Measurements from ENCODE around the gene OLFM1.
"Not testable (repeated sequence)": the region's sequence is repeated elsewhere in the genome, so short reads cannot be mapped to it uniquely, and the experiment has no call there.

Gene OLFM1

DNA sequence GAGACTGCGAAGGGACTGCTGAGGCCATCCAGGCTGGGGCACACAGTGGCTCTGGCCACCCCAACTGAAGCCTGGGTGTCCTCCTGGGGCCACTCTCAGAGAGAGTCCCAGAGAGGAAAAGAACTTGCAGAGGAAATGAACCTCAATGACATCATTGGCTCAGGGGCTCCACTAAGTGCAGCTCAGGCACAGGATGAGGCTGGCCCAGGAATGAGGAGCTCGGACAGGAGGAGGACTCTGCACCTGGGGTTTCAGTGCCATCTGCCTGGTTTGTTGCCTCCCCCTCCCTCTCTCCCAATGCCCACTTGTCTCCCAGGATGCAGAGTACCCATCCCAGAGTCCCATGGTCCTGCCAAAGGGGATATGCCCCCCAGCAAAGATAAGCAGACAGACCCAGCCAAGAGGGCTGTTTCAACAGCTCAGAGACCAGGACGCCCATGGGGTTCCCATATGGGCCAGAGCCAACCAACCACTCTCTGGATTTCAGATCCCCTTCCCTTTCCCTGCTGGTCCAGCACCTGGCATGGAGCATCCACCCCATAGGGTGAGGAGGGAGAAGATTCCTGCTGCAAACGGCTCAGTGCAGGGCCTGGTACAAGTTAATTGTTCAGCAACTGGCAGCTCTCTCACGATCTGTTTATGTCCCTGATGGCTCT is 26.9 kb upstream of the OLFM1 start:
- no peak for FAIRE-seq

DNA sequence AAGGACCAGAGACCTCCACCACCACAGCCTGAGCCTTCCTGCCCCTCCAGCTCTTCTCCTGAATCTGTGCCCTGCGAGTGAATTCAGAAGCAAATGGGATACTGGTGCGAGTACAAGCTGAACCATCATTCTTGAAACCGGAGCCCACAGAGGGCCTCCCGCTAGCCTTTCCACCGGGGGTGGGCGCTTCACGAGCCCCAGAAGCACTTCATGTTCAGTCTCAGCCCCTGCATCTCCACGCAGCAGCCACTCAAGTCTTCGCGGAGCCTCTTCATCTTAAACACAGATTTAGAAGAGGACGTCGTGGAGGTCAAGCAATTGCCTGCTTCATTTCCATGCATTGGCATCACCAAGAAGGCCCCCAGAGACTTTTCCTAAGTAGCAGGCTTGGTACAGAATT is 26.0 kb upstream of the OLFM1 start:
- no peak for FAIRE-seq

DNA sequence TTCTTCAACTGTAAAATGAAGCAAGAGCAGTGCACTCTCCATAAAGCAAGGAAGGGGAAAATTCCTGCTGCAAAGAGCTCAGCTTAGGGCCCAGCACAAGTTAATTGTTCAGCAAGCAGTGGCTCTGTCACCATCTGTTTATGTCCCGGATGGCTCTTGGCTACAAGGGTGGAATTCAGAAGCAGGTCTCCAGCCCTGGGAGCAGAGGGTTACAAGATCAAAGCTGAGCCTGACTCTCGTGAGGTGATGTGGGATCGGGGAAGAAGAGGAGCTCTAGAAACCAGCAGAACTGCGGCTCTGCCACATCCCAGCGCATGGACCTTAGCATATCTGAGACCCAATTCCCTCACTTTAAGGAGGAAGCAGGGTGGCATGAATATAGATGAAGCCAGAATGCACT is 25.2 kb upstream of the OLFM1 start:
- FAIRE-seq, result no peak

DNA sequence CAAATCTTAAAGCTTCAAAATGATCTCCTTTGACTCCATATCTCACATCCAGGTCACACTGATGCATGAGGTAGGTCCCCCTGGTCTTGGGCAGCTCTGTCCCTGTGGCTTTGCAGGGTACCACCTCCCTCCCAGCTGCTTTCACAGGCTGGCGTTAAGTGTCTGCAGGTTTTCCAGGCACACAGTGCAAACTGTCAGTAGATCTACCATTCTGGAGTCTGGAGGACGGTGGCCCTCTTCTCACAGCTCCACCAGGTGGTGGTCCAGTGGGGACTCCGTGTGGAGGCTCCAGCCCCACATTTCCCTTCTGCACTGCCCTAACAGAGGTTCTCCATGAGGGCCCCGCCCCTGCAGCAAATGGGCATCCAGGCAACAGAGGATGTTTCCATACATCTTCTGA is 24.0 kb upstream of the OLFM1 start:
- not testable (repeated sequence) for FAIRE-seq

DNA sequence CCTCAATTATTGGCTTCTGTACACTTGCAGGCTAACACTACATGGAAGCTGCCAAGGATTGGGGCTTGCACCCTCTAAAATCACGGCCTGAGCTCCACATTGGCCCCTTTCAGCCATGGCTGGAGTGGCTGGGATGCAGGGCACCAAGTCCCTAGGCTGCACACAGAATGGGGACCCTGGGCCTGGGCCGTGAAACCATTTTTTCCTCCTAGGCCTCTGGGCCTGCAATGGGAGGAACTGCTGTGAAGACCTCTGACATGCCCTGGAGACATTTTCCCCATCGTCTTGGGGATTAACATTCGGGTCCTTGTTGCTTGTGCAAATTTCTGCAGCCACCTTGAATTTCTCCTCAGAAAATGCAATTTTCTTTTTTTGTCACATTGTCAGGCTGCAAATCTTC is 23.6 kb upstream of the OLFM1 start:
- not testable (repeated sequence) for FAIRE-seq

- FAIRE-seq, result no peak
Observed at GRCh38 chr9:135065151-135065550, 22.3 kb upstream of the OLFM1 start.

DNA sequence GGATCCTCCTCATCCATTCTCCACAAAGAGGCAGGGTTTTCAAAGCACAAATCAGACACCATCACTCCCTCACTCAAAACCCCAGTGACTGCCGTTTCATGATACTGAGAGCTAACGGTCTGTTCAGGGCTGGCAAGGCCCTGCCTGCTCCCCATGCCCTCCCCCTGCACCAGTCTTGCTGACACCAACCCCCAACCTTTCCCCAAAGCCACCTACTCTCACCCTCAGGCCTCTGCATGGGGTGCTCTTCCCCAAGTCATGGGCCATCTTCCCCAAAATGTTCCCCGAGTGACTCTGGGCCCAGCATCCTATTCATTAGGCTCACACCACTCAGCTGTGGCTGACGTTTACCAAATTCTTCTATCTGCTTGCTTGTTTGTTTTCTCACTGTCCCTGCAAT is 21.7 kb upstream of the OLFM1 start:
- FAIRE-seq, result no peak

DNA sequence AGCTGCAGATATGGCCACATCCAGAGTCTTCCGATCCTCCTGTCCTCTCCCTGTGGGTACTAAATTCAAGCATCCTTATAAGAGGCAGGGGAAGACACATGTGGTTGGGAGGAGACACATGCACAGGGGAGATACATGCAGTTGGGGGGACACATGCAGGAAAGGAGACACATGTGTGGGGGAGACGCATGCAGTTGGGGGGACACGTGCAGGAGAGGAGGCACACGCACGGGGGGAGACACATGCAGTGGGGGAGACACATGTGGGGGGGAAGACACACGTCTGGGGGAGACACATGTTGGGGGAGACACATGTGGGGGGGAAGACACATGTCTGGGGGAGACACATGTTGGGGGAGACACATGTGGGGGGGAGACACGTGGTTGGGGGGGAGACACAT is 21.2 kb upstream of the OLFM1 start:
- no peak for FAIRE-seq

- no peak for FAIRE-seq
Observed at GRCh38 chr9:135067096-135067710, 20.3 kb upstream of the OLFM1 start.

- FAIRE-seq, result no peak
Observed at GRCh38 chr9:135068776-135069415, 18.6 kb upstream of the OLFM1 start.

DNA sequence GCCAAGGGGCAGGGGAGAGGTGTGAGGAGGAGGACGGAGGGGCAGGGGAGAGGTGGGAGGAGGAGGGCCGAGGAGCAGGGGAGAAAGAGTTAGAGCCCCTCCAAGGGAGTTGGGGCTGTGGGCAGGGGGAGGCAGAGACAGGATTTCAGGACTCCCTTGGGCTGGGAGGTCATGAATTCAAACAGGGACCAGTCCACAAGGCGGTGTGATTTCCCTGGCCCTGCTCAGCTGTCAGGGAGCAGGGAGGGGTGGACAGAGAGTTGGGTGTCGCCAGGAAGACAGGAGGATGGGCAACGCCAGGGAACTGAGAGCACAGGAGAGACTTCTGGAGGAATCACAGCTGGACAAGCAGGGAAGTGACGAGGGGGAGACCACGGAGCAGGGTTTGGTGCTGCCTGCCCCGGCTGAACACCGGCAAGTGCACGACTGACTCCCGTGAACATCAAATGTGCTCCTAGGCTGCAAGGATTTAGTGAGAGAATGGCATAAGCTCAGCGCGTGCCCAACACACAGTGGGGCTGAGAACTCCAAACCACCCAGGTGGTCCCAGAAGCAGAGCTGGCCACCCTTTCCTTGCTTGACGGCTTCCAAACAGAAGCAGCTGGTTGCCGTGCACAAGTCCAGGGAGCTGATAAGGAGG is 17.8 kb upstream of the OLFM1 start:
- FAIRE-seq, result no peak

DNA sequence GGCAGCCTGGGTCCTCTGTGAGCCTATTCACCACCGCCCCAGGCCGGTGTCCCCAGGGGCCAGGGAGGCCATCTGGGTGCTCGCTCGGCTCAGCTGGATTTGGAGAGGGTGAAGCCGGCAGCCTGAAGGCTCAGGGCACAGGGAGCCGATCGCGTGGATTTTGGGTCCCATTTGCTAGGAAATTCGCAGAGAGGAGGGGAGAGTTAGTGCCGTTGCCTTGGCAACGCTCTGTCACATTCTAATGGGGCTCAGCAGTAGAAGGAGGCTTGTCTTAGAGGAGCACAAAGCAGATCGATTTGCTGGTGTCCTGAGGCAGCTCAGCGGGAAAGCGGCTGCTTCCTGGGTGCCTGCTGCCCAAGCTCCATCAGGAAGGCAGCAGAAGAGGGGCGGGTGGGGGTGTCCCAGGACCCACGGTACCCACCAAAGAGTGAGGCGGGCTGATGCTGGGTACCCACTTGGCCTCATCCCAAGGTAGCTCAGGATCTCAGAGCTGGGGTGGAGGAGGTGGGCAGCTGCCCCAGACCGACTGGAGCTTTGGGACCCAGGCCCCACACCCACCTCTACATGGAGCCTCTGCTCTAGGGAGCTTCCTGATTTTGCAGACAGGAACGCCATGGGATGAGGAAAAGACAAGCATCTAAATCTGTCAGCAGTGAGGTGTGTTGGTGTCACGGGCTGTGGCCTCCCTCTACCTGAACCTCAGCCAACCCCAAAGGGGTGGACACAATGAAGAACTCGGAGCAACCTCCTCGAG is 17.1 kb upstream of the OLFM1 start:
- FAIRE-seq, result no peak

- FAIRE-seq, result no peak
Observed at GRCh38 chr9:135070964-135071735, 16.3 kb upstream of the OLFM1 start.

DNA sequence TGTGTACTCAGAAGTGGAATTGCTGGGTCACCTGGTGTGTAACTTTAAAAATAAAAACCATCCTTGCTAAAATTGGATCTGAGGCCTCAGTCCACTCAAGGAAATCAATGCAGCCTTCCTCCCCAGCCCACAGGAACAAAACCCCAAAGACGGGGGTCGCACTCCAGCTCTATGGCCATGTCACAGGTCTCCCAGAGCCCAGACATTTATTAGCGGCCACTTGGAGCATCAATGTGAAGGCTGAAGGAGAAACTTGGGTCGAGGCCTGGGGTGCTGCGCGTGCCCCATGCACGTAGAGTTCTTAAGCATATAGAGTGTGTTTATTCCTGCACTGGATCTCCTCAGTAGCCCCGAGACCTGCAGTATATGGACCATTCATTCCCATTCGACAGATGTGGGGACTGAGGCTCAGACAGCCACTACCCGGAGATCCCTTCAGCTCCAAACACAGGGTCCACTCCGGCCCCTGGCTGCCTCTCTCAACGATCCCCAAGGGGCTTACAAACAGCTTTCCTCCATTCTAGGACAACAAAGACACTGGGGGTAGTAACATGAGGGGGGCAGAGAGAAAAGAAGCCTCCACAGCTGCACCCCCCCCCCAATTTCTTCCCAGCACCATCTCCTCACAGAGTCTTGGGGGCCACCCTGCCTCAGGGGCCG is 14.3 kb upstream of the OLFM1 start:
- no peak for FAIRE-seq

DNA sequence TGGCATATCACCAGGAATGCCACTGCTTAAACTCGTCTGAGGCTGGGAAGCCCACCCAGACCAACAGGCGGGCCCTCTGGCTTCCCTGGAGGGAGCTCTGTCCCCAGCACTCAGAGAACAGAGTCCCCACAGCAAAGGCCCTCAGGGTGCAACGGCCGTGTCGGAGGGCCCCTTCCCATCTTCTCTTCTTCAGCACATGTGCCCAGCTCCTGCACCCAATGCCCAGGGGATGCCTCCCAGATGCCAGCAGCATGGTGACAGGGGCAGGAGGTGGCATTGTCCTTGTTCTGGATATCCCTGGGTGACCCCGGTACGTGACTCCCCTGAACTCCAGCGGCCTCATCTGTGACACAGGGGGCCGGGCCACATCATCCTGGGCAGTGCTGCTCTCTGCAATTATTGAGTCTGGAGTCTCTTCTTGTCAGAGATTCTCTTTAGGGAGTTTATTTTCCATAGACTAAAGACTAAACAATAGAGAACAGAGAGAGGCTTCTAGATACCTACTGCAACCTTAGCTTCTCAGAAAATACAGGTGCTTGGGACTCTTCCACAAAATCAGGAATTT is 13.6 kb upstream of the OLFM1 start:
- FAIRE-seq, result no peak

DNA sequence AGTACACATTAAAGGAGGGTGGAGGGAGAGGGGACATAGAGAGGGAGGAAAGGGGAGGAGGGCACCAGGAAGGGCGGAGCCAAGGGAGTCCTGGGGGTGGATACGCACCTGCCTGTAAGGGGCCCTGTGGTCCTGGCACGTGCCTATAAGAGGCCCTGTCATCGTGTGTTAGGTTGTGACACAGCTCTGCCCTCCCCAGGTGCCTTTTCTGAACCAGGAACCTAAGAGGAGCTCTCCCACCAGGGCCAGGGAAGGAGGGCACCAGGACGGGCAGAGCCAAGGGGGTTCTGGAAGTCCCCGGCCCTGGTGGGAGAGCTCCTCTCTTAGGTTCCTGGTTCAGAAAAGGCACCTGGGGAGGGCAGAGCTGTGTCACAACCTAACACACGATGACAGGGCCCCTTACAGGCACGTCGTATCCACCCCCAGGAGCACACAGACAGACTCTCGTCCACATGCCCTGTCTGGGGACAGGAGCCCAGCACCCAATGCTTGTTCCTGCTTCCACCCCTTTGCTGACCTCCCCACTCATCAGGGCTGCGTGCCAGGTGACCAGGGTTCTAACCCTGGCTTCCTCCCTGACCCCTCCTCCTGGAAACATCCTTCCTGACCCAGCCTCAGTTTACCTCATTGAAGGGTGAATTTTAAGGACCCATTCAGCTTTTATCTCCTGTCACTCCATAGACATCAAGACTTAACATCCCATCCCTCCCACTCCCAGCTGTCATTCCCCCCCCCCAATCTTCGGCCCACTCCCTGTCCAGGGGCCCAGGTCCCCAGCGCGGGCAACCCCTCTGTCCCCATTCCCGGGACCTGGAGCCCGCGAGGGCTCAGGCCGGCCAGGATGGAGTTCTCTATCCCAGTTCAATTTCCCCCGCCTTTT is 12.9 kb upstream of the OLFM1 start:
- no peak for FAIRE-seq

- no peak for FAIRE-seq
Observed at GRCh38 chr9:135075234-135076142, 12.0 kb upstream of the OLFM1 start.

- no peak for FAIRE-seq
Observed at GRCh38 chr9:135076143-135076875, 11.2 kb upstream of the OLFM1 start.

All from endometrium (tissue), 2 donors.